ENCODE data around the gene COX10.

Gene COX10

DNA sequence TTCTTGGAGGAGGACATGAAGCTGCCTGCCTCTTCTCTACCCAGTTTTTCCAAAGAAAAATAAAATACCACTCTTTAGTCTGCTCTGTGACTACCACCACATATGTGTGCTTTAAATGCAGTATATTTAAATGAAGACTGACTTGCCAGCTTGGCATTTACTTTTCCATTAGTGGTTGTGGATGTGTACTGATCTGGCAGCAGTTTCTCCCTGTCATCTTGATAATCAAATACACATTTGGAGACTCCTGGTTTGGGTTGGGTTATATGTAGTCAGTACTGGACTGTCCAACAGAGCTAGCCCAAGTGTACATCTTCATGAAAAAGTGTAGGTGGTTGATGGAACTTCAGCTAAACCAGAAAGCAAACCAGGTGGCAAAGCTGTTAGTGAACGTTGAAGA, 19.9 kb downstream of the COX10 start:
- Histone ChIP-seq H3K4me1 (ENCODE audit: control insufficient read depth in 1 of 2, insufficient read depth in 2 of 2, low read length in 2 of 2) (no peaks in the 10 kb centered on the region), H2BK120ac (ENCODE audit: insufficient read depth, low read length, poor library complexity) (no peak overlapping the region), H3K79me1 (ENCODE audit: low read length) (no peaks in the 10 kb centered on the region), H3K18ac (ENCODE audit: low read length) (no peak overlapping the region), H3K36me3 (ENCODE audit: control insufficient read depth in 1 of 2, insufficient read depth in 2 of 2, low read length in 2 of 2) (no peaks in the 10 kb centered on the region), H3K4me2 (ENCODE audit: low read length) (no peak overlapping the region), H3K23ac (ENCODE audit: low read length) (no peak overlapping the region), H4K8ac (ENCODE audit: low read depth, low read length) (no peak overlapping the region), H2BK12ac (ENCODE audit: low read length) (no peak overlapping the region), H2BK5ac (ENCODE audit: low read depth, low read length, poor library complexity) (no peak overlapping the region), H2AFZ (ENCODE audit: insufficient read depth, low read length, poor library complexity) (no peak overlapping the region), H3K4ac (ENCODE audit: low read depth, low read length) (no peak overlapping the region), H4K91ac (ENCODE audit: low read depth, low read length) (no peak overlapping the region), H3K9ac (ENCODE audit: low read length) (no peak overlapping the region), H4K12ac (ENCODE audit: low read depth, low read length) (no peak overlapping the region), H2AK5ac (ENCODE audit: low read length) (no peak overlapping the region), H3K4me3 (ENCODE audit: low read depth, low read length) (no peak overlapping the region), H3K27me3 (ENCODE audit: insufficient read depth, low read length) (no peaks in the 10 kb centered on the region), H3K27ac (ENCODE audit: low read depth, low read length) (no peak overlapping the region), H3K14ac (ENCODE audit: low read length) (no peak overlapping the region), H3K9me3 (ENCODE audit: insufficient read depth, low read depth, low read length) (no peaks in the 10 kb centered on the region), H3K79me2 (ENCODE audit: control insufficient read depth, insufficient read depth, low read length, poor library complexity) (no peaks in the 10 kb centered on the region)
- DNase-seq, result no peak
- WGBS (ENCODE audit: extremely low coverage, insufficient coverage, insufficient read length), result no CpG with 5 or more reads among the region's 1 CpG

DNA sequence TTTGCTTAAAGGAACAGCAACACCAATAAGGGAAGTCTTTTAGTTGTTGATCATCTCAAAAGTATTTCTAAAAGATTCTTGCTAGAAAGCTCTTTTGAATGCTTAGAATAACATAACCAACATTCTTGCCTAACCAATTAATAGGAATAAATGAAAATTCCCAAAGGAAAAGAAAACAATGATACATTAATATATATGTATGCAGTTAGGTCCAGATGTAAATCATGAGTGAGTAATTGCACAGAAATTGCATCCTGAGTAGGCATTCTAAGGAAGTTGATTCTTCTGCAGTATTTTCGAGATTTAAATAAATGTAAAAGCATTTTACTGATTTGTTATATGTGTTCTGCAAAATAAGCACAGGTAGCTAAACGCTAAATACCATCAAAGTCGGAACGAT, 22.1 kb downstream of the COX10 start:
- H4K8ac ChIP-seq (ENCODE audit: low read depth, low read length), result no peak overlapping the region
- no peak overlapping the region for H3K18ac ChIP-seq (ENCODE audit: low read length)
- H3K9me3 ChIP-seq (ENCODE audit: insufficient read depth, low read depth, low read length), result no peaks in the 10 kb centered on the region
- WGBS (ENCODE audit: extremely low coverage, insufficient coverage, insufficient read length), result no CpG with 5 or more reads among the region's 4 CpGs
- H3K4ac ChIP-seq (ENCODE audit: low read depth, low read length), result no peak overlapping the region
- no peak overlapping the region for H4K91ac ChIP-seq (ENCODE audit: low read depth, low read length)
- no peak overlapping the region for H3K27ac ChIP-seq (ENCODE audit: low read depth, low read length)
- no peak overlapping the region for H3K4me3 ChIP-seq (ENCODE audit: low read depth, low read length)
- no peak overlapping the region for H4K12ac ChIP-seq (ENCODE audit: low read depth, low read length)
- no peaks in the 10 kb centered on the region for H3K79me1 ChIP-seq (ENCODE audit: low read length)
- DNase-seq, result no peak
- H2BK12ac ChIP-seq (ENCODE audit: low read length), result no peak overlapping the region
- H3K36me3 ChIP-seq (ENCODE audit: control insufficient read depth in 1 of 2, insufficient read depth in 2 of 2, low read length in 2 of 2), result no peaks in the 10 kb centered on the region
- H3K79me2 ChIP-seq (ENCODE audit: control insufficient read depth, insufficient read depth, low read length, poor library complexity), result no peaks in the 10 kb centered on the region
- no peaks in the 10 kb centered on the region for H3K27me3 ChIP-seq (ENCODE audit: insufficient read depth, low read length)
- H2AFZ ChIP-seq (ENCODE audit: insufficient read depth, low read length, poor library complexity), result no peak overlapping the region
- H3K4me2 ChIP-seq (ENCODE audit: low read length), result no peak overlapping the region
- no peak overlapping the region for H3K9ac ChIP-seq (ENCODE audit: low read length)
- H3K23ac ChIP-seq (ENCODE audit: low read length), result no peak overlapping the region
- H3K4me1 ChIP-seq (ENCODE audit: control insufficient read depth in 1 of 2, insufficient read depth in 2 of 2, low read length in 2 of 2), result no peaks in the 10 kb centered on the region
- no peak overlapping the region for H2BK5ac ChIP-seq (ENCODE audit: low read depth, low read length, poor library complexity)
- no peak overlapping the region for H2BK120ac ChIP-seq (ENCODE audit: insufficient read depth, low read length, poor library complexity)
- no peak overlapping the region for H2AK5ac ChIP-seq (ENCODE audit: low read length)
- no peak overlapping the region for H3K14ac ChIP-seq (ENCODE audit: low read length)

DNA sequence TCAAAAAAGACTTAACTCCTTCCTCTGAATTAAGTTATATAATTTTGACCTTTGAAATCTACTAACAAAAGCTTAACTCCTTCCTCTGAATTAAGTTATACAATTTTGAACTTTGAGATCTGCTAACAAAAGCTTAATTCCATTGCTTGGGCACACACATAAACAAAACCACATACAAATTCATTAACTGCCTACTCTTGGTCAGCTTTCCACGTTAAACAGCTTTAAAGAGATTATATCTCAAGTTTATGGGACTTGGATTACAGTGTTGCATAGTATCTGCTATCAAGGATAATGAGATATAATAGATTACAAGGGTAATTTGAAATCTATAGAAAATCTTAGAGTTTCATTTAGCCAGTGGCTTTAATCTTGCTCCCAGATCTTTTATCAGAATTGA, 23.5 kb downstream of the COX10 start:
- no peak overlapping the region for H2BK12ac ChIP-seq (ENCODE audit: low read length)
- H3K14ac ChIP-seq (ENCODE audit: low read length), result no peak overlapping the region
- no peak overlapping the region for H2AFZ ChIP-seq (ENCODE audit: insufficient read depth, low read length, poor library complexity)
- WGBS (ENCODE audit: extremely low coverage, insufficient coverage, insufficient read length), result no CpG with 5 or more reads among the region's 1 CpG
- no peaks in the 10 kb centered on the region for H3K36me3 ChIP-seq (ENCODE audit: control insufficient read depth in 1 of 2, insufficient read depth in 2 of 2, low read length in 2 of 2)
- peaks cover 2% of the 10 kb centered on the region for H3K79me1 ChIP-seq (ENCODE audit: low read length)
- no peaks in the 10 kb centered on the region for H3K9me3 ChIP-seq (ENCODE audit: insufficient read depth, low read depth, low read length)
- no peak overlapping the region for H3K4me3 ChIP-seq (ENCODE audit: low read depth, low read length)
- H4K12ac ChIP-seq (ENCODE audit: low read depth, low read length), result no peak overlapping the region
- H3K27me3 ChIP-seq (ENCODE audit: insufficient read depth, low read length), result no peaks in the 10 kb centered on the region
- H2AK5ac ChIP-seq (ENCODE audit: low read length), result no peak overlapping the region
- no peak overlapping the region for H4K91ac ChIP-seq (ENCODE audit: low read depth, low read length)
- H3K4me2 ChIP-seq (ENCODE audit: low read length), result no peak overlapping the region
- H3K18ac ChIP-seq (ENCODE audit: low read length), result no peak overlapping the region
- peaks cover 0 to 2% of the 10 kb centered on the region in 2 experiments for H3K4me1 ChIP-seq (ENCODE audit: control insufficient read depth in 1 of 2, insufficient read depth in 2 of 2, low read length in 2 of 2)
- H3K79me2 ChIP-seq (ENCODE audit: control insufficient read depth, insufficient read depth, low read length, poor library complexity), result no peaks in the 10 kb centered on the region
- no peak overlapping the region for H2BK120ac ChIP-seq (ENCODE audit: insufficient read depth, low read length, poor library complexity)
- no peak overlapping the region for H4K8ac ChIP-seq (ENCODE audit: low read depth, low read length)
- no peak for DNase-seq
- no peak overlapping the region for H3K4ac ChIP-seq (ENCODE audit: low read depth, low read length)
- no peak overlapping the region for H3K23ac ChIP-seq (ENCODE audit: low read length)
- no peak overlapping the region for H2BK5ac ChIP-seq (ENCODE audit: low read depth, low read length, poor library complexity)
- H3K27ac ChIP-seq (ENCODE audit: low read depth, low read length), result no peak overlapping the region
- H3K9ac ChIP-seq (ENCODE audit: low read length), result no peak overlapping the region

- Histone ChIP-seq H3K14ac (ENCODE audit: low read length) (no peak overlapping the region), H4K91ac (ENCODE audit: low read depth, low read length) (no peak overlapping the region), H3K18ac (ENCODE audit: low read length) (no peak overlapping the region), H3K79me2 (ENCODE audit: control insufficient read depth, insufficient read depth, low read length, poor library complexity) (no peaks in the 10 kb centered on the region), H3K36me3 (ENCODE audit: control insufficient read depth in 1 of 2, insufficient read depth in 2 of 2, low read length in 2 of 2) (no peaks in the 10 kb centered on the region), H2BK5ac (ENCODE audit: low read depth, low read length, poor library complexity) (no peak overlapping the region), H3K9ac (ENCODE audit: low read length) (no peak overlapping the region), H2AFZ (ENCODE audit: insufficient read depth, low read length, poor library complexity) (no peak overlapping the region), H3K23ac (ENCODE audit: low read length) (no peak overlapping the region), H3K4me3 (ENCODE audit: low read depth, low read length) (no peak overlapping the region), H4K12ac (ENCODE audit: low read depth, low read length) (no peak overlapping the region), H3K79me1 (ENCODE audit: low read length) (peaks cover 8% of the 10 kb centered on the region), H2AK5ac (ENCODE audit: low read length) (no peak overlapping the region), H3K4me1 (ENCODE audit: control insufficient read depth in 1 of 2, insufficient read depth in 2 of 2, low read length in 2 of 2) (peaks cover 6 to 10% of the 10 kb centered on the region in 2 experiments), H3K9me3 (ENCODE audit: insufficient read depth, low read depth, low read length) (no peaks in the 10 kb centered on the region), H4K8ac (ENCODE audit: low read depth, low read length) (no peak overlapping the region), H2BK120ac (ENCODE audit: insufficient read depth, low read length, poor library complexity) (no peak overlapping the region), H3K4me2 (ENCODE audit: low read length) (no peak overlapping the region), H2BK12ac (ENCODE audit: low read length) (no peak overlapping the region), H3K4ac (ENCODE audit: low read depth, low read length) (no peak overlapping the region), H3K27ac (ENCODE audit: low read depth, low read length) (no peak overlapping the region), H3K27me3 (ENCODE audit: insufficient read depth, low read length) (no peaks in the 10 kb centered on the region)
- WGBS (ENCODE audit: extremely low coverage, insufficient coverage, insufficient read length), result no CpG with 5 or more reads among the region's 7 CpGs
- DNase-seq, result no peak
These were observed 25.6 kb downstream of the COX10 start for GRCh38 chr17:14094676-14095601.
